ENCODE data around the gene NPPA. TPM values are rescaled to one million over a fixed set of nuclear protein-coding genes. Genes with fewer than 3 reads are reported as not detected.

The NPPA gene
- total and polyA plus RNA-seq, 10 of the 15 experiments (the other 5 are each of a cell fraction or from before 2014, with no cell fraction given): 0.31 to 0.39 TPM; not detected in 8

GRCh38 chr1:11839727-11840705 lies 7.6 kb downstream of the NPPA start:
- Histone ChIP-seq H3K4me2 (ENCODE audit: control insufficient read depth, insufficient read depth) (no peak overlapping the region), H3K36me3 (ENCODE audit: control insufficient read depth in 2 of 2, insufficient read depth in 2 of 2, low read length in 1 of 2) (peaks cover 25 to 44% of the 10 kb centered on the region in 2 experiments), H3K27ac (ENCODE audit: control insufficient read depth, insufficient read depth) (no peak overlapping the region), H3K27me3 (replicated peaks in 1 of 2; ENCODE audit: control insufficient read depth in 2 of 2, insufficient read depth in 2 of 2, low read length in 1 of 2) (no peaks in the 10 kb centered on the region), H3K9ac (ENCODE audit: control insufficient read depth, insufficient read depth, low read length) (no peak overlapping the region), H4K20me1 (ENCODE audit: control insufficient read depth, insufficient read depth) (peaks cover 3% of the 10 kb centered on the region; the same call in 1 of the 2 replicates), H3K79me2 (ENCODE audit: control insufficient read depth, insufficient read depth, low read length) (no peaks in the 10 kb centered on the region), H2AFZ (ENCODE audit: control insufficient read depth, low read depth, low read length) (no peak overlapping the region), H3K4me1 (ENCODE audit: control insufficient read depth, insufficient read depth, low read length) (peaks cover 17% of the 10 kb centered on the region), H3K4me3 (no peak overlapping the region), H3K9me3 (replicated peaks; ENCODE audit: control insufficient read depth, insufficient read depth, low read length) (no peaks in the 10 kb centered on the region)
- 97% methylated on average over 20 of the region's 20 CpGs for WGBS (ENCODE audit: insufficient coverage, insufficient replicate concordance, low lambda C conversion rate, missing lambda C conversion rate)
- ChIA-PET RAD21 (ENCODE audit: unreplicated experiment) (interaction anchor here (0.6 to 1.6 kb wide), 3 partner anchors 12 to 180 kb away, joined by 3 to 4 read pairs (median 3); partner anchors contain the start of gene MIIP), CTCF (interaction anchor here (1.1 to 4.5 kb wide), 6 partner anchors 39 to 285 kb away, joined by 3 to 24 read pairs (median 5); no protein-coding TSS in a partner anchor), SMC1A (ENCODE audit: uncharacterized antibody, unreplicated experiment) (interaction anchor here (0.7 to 1.9 kb wide), 3 partner anchors 43 to 142 kb away, joined by 3 to 5 read pairs (median 4); no protein-coding TSS in a partner anchor), POLR2A (no interaction called here)
- FAIRE-seq (no peak), DNase-seq (ENCODE audit: low read depth, low spot score) (no peak), ATAC-seq (no peak)
- intact Hi-C loops (cut with micrococcal nuclease; ENCODE audit: unreplicated experiment): loop anchor here (2.0 kb wide), 1 partner anchor 127 kb away; no protein-coding TSS in a partner anchor
- TF ChIP-seq SIN3A (IDR thresholded peaks at IDR 0.05; ENCODE audit: low read depth, low read length) (no peak), CBX5 (IDR thresholded peaks at IDR 0.05; ENCODE audit: low read depth) (no peak), ETV6 (conservative IDR thresholded peaks at IDR 0.05 in 1 of 2, IDR thresholded peaks at IDR 0.05 in 1 of 2; ENCODE audit: borderline replicate concordance in 1 of 2, low read depth in 1 of 2) (no peak)
- in situ Hi-C loops (cut with MboI): loop anchor here (5.0 to 10.0 kb wide), 2 partner anchors 57 to 125 kb away; no protein-coding TSS in a partner anchor
- no TSS peak for BruUV-seq (replicated peaks)

Measured in GM12878 (cell line).